ENCODE data around the gene PAQR8.

DNA sequence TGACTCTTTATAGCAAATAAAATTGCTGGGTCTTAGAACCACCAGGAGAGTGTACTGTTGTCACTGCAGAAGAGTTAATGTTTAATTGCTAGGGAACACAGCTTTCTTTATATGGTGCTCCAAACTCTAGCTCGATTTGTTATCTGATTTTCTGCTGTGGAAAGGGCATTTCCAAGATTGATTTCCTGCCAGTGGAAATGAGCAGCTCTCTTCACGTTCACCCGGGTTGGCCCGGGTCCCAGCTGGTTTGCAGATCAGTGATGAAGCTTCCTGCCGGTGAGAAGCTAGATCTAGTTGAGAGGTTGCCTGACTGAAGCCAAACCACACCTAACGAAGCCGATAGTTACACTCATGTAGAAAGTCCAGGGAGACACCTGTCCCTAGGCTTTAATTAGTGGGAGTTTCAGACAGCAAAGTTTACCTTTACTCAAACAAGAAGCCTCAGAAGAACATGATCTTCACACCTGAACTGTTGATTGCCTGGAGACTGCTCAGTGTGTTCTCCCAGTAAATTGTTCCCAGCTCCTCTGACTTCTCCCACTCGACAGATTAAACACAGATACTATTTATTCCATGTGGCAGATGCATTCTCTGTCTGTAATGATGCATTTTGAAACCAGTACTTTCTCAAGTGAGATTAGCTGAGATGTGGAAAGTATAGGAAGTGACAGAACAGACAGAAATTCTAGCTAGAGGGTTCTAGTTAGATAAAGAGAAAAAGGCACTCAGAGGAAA is 27.8 kb downstream of the PAQR8 start:
- TF ChIP-seq, protein P1, sequence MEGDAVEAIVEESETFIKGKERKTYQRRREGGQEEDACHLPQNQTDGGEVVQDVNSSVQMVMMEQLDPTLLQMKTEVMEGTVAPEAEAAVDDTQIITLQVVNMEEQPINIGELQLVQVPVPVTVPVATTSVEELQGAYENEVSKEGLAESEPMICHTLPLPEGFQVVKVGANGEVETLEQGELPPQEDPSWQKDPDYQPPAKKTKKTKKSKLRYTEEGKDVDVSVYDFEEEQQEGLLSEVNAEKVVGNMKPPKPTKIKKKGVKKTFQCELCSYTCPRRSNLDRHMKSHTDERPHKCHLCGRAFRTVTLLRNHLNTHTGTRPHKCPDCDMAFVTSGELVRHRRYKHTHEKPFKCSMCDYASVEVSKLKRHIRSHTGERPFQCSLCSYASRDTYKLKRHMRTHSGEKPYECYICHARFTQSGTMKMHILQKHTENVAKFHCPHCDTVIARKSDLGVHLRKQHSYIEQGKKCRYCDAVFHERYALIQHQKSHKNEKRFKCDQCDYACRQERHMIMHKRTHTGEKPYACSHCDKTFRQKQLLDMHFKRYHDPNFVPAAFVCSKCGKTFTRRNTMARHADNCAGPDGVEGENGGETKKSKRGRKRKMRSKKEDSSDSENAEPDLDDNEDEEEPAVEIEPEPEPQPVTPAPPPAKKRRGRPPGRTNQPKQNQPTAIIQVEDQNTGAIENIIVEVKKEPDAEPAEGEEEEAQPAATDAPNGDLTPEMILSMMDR (IDR thresholded peaks at IDR 0.05) = no peak
- TF ChIP-seq POLR2A (IDR thresholded peaks at IDR 0.05) (no peak), EP300 (IDR thresholded peaks at IDR 0.05) (no peak)
